GM20431 (cell line): ENCODE results near the gene ARSA.

Experiments
- in situ Hi-C: fragments of 300-500 bp; cut with MseI, MboI; formaldehyde crosslinking; loops from one replicate; pipeline ENCODE4 v1.15.0; 2020; ENCODE audit warnings: low sequenced_read_pairs; ENCODE audit not compliant: unreplicated experiment

The ARSA gene

GRCh38 chr22:50583294-50583861 is 44.6 kb downstream of the ARSA start:
- in situ Hi-C loops = no loop called here

GRCh38 chr22:50582493-50583293 is 45.3 kb downstream of the ARSA start, which contains the start of gene CHKB:
Gene CHKB, minus strand, starts transcription at chr22:50582849. Its CDS starts 68 bp downstream, at chr22:50582781.
- in situ Hi-C loops = no loop called here

- in situ Hi-C loops = no loop called here
Observed at GRCh38 chr22:50581950-50582492, 45.9 kb downstream of the ARSA start.

- in situ Hi-C loops = no loop called here
Observed at GRCh38 chr22:50581031-50581949, 46.7 kb downstream of the ARSA start.

- in situ Hi-C loops = no loop called here
Observed at GRCh38 chr22:50579752-50580151, 48.2 kb downstream of the ARSA start.

GRCh38 chr22:50578776-50579310 is 49.1 kb downstream of the ARSA start:
- in situ Hi-C loops = no loop called here

GRCh38 chr22:50577987-50578775 is 49.8 kb downstream of the ARSA start, which contains the start of gene CPT1B:
Gene CPT1B, minus strand, starts transcription at chr22:50578427. Its CDS starts 512 bp downstream, at chr22:50577915.
- in situ Hi-C loops = no loop called here

- in situ Hi-C loops = no loop called here
Observed at GRCh38 chr22:50577697-50577986, 50.3 kb downstream of the ARSA start.

- in situ Hi-C loops = no loop called here
Observed at GRCh38 chr22:50576806-50577696, 50.9 kb downstream of the ARSA start.

- in situ Hi-C loops = no loop called here
Observed at GRCh38 chr22:50576070-50576469, 51.9 kb downstream of the ARSA start.

- in situ Hi-C loops = no loop called here
Observed at GRCh38 chr22:50575426-50575941, 52.5 kb downstream of the ARSA start.
